GM18502 (cell line): ENCODE results near the gene UTS2B.

Experiments
- ATAC-seq: cut with Tn5 transposase; IDR thresholded peaks from one replicate; pipeline ENCODE4 v1.9.1; 2021; ENCODE audit warnings: mild to moderate bottlenecking; ENCODE audit not compliant: unreplicated experiment, poor library complexity

The UTS2B gene

DNA sequence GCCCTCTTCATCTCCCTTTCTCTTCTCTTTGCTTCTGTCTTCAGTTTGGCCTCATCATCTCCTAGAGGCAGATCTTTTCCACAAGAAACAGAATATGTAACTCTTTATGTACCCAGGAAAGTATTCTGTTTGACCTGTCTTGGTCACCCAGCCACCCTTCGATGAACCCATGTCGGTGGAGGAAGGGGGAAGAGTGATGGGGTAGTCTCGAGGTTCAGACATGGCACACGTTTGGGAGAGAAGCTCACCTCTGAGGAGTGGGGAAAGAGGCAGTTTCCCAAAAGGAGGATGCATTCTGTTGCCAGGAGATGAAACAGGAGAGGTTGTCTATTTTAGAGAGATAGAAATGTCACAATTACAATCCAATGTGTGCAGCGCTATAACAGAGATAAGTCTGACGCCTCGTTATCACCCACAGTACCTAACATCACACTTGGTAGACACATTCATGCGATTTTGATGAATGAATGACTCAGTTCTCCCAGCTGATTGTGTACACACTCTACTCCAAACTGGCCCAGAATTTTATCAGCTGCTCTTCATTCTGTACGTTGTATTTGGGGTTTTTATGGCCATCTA is 1.9 kb downstream of the UTS2B start:
- ATAC-seq: no peak

GRCh38 chr3:191327526-191327925 is 2.8 kb downstream of the UTS2B start:
- ATAC-seq: no peak

- no peak for ATAC-seq
These were observed 5.4 kb downstream of the UTS2B start for GRCh38 chr3:191324936-191325335.

GRCh38 chr3:191321019-191321767 is 9.1 kb downstream of the UTS2B start:
- no peak for ATAC-seq

GRCh38 chr3:191320316-191320715 is 10.0 kb downstream of the UTS2B start:
- no peak for ATAC-seq

- no peak for ATAC-seq
These were observed 13.3 kb downstream of the UTS2B start for GRCh38 chr3:191316876-191317603.

- ATAC-seq: no peak
These were observed 16.1 kb downstream of the UTS2B start for GRCh38 chr3:191314109-191314728.

DNA sequence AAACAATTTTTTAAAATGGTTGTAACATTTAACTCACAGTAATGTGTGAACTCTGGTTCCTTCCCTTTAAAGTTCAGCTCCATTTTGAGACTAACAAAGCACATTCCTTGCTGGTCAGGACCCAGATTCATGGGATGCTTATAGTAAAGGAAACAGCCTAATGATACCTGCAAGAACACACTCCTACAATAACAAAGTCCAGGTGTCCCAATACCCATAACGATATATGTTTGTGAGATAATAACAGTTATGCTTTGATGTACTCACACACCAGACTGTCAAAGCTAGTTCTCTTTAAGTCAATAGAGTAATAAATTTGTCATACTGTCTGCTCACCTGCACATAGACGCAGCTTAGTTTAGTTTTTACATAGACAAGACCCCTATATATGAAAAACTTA is 17.0 kb downstream of the UTS2B start:
- no peak for ATAC-seq

- no peak for ATAC-seq
These were observed 23.0 kb downstream of the UTS2B start for GRCh38 chr3:191307341-191307740.

GRCh38 chr3:191306428-191306827 is 23.9 kb downstream of the UTS2B start:
- no peak for ATAC-seq

DNA sequence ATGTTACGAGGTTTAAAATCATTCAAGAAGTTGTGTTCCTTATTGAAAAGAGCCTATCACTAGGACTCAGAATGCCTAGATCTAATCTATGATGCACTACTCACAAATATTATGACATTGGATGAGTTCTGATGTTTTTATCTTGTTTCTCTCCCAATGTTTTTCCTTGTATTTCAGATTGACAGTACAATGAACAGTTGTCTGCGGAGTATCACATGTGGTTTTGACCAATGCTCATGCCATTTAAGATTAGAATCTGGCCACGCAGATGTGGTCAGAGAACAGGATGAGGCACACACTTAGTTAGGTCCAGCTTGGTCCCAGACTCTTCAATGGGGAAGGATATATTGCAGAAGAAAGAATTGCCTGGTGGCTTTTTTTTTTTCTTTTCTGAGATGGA is 26.7 kb downstream of the UTS2B start:
- ATAC-seq: no peak

GRCh38 chr3:191302451-191302850 is 27.9 kb downstream of the UTS2B start:
- no peak for ATAC-seq

GRCh38 chr3:191301782-191302411 is 28.4 kb downstream of the UTS2B start:
- no peak for ATAC-seq

DNA sequence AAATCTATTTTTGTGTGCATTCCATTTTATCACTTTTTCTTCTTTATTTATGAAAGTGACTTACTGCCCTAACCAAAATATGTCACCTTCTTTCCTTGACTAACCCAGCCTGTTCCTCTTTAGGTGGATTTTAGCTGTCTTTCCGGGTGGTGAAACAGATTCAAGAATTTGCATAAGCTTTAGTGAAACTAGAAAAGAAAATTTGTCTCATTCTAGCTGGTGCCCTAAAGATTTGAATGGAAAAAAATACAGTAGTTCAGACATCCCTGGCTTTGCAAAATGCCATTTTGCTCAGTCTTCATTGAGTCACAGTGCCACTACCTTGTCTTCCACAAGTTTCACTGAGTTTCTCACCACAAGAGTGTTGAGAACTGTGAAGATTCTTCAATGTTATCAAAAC is 29.3 kb downstream of the UTS2B start:
- ATAC-seq: peak; percentile 85

GRCh38 chr3:191300422-191300821 is 29.9 kb downstream of the UTS2B start:
- peak; percentile 33 for ATAC-seq

DNA sequence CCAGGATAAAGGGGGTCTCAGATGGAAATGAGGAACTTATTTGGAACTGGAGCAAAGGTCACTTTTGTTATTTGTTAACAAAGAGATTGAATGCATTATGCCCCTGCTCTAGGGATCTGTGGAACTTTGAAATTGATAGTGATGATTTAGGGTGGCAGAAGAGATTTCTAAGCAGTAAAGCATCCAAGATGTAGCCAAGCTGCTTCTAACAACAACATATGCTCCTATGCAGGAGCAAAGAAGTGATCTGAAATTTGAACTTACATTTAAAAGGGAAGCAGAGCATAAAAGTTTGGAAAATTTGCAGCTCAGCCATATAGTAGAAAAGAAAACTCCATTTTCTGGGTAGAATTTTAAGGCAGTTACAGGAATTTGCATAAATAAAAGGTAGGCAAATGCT is 31.5 kb downstream of the UTS2B start:
- no peak for ATAC-seq

DNA sequence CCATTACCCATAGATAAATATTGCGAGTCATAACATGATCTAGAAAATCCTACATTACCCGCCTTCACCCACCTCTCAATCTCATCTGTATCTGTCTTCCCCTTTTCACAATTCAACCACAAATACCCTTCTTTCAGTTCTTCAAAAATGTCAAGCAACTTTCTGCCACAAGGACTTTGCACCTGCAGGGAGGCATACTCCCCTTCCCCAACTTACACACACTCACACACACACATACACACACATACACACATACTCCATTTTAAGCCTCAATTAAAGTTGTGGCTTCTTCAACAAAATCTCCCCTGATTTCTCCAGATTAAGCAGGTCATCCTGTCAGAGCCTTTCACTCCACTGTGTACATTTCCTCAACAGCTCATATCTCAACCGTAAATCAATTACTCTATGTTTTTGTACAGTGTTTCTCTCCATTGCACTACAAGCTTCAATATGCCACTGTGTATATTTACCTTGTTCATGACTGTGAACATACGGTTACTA is 34.2 kb downstream of the UTS2B start:
- peak; percentile 82 for ATAC-seq

DNA sequence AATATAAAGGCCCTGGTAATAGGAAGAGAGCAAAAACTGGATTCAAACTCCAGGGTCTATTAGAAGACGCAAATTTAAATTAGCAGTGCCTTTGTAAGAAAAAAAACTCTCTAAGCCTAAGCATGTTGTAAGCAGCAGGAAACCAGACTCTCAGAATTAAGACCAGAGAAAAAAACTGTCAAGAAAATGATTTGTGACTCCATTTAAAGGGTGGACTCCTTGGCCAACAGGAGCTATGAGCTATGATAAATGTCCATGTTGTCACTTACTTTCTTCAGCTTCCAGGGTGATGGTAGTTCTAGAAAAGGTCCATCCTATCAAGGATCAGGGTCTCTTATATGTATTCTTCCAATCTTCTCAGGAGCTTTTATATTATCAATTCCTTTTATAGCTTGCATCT is 36.0 kb downstream of the UTS2B start:
- ATAC-seq: no peak

DNA sequence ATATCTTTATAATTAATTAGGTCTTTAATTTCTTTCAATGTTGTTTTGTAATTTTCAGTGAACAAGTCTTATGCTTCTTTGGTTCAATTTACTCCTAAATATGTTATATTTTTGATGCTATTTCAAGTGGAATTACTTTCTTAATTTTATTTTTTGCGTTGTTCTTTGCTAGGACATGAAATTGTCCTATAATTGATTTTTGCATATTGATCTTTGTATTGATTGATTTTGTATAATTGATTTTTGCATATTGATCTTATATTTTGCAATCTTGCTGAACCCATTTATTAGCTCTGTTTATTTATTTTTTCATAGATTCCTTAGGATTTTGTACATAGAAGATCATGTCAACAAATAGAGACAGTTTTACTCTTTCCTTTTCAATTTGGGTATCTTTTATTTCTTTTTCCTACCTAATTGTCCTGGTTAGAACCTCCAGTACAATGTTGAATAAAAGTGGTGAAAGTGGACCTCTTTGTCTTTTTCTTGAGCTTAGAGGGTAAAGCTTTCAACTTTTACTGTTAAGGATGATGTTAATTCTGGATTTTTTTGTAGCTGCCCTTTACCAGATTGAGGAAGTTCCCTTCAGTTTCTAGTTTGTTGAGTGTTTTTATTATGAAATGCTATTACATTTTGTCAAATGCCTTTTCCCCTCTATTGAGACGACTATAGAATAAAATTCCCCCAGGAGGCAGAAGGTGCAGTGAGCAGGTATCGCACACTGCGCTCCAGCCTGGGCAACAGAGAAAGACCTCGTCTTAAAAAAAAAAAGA is 37.9 kb downstream of the UTS2B start:
- no peak for ATAC-seq
